GM12878 (cell line): ENCODE measurements around the gene PMM2.
"Not testable (repeated sequence)": the region's sequence is repeated elsewhere in the genome, so short reads cannot be mapped to it uniquely, and the experiment has no call there.

Experiments
- CTCF ChIP-seq, 3 experiments: IDR thresholded peaks in 2 of 3; conservative IDR thresholded peaks in 1 of 3; 2 replicates each; pipeline ENCODE4 v1.5.1; 2011; ENCODE audit warnings: low read depth in 3 of 3, low read length in 3 of 3, mild to moderate bottlenecking in 3 of 3, control low read depth in 2 of 3, moderate library complexity in 2 of 3, inconsistent platforms in 1 of 3, mixed read lengths in 1 of 3; ENCODE audit not compliant: control insufficient read depth in 2 of 3, insufficient read depth in 1 of 3; ENCODE audit errors: extremely low read depth in 1 of 3
- RFX5 ChIP-seq: IDR thresholded peaks from 2 replicates; pipeline ENCODE4 v1.6.1; 2011; ENCODE audit warnings: low read depth, low read length, improper control_type of control experiment

- TF ChIP-seq CTCF (IDR thresholded peaks at IDR 0.05 in 2 of 3, conservative IDR thresholded peaks at IDR 0.05 in 1 of 3; ENCODE audit: control insufficient read depth in 2 of 3, extremely low read depth in 1 of 3, insufficient read depth in 1 of 3, low read depth in 3 of 3, low read length in 3 of 3); RFX5: not testable (repeated sequence)
Observed at GRCh38 chr16:8837594-8837993, 40.0 kb downstream of the PMM2 start.
